ENCODE measurements around the gene KCNJ10. TPM values are rescaled to one million over a fixed set of nuclear protein-coding genes. Genes with fewer than 3 reads are reported as not detected.

KCNJ10 gene
- total RNA-seq, 1 experiment from 2014 or later, result 1.4 TPM

DNA sequence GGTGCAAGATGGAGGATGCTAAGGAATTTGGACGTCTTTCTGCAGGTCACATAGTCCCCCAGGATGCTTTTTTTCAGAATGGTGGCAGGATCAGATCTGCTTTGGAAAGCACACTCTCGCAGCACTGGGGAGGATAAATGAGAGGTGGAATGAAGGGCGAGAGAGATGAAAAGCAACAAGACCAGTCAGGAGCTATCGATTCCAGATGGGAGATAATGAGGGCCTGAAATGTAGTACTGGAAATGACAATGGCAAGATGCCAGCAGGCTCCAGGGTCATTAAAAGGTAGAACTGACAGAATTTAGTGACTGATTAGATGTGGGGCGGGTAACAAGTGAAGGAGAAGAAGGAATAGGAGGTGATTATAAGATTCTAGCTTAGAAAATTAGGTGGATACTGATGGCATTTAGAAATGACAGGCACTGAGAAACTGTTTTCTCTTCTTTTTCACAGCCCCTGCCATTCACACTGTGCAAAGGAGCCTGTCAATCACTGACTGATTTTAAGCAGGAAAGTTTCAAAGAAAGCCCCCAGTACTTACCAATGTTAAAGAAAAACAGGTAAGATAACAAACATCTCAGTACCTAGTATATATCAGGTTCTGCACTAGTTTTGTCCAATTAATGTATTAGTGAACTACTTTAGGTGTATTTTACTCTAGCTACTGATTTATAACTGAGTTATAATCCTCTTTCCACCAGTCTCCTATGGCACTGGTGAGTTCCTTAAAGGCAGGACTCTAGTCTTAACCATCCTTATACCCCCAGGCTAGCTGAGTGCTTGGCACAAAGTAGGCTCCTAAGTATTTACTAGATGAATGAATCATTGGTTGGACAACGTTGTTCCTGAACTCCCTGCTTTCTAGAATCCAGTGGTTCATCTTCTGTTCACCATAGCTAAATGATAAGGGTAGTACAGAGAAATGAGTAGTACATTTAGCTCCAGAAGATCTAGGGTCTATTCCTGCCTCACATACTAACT, 47.3 kb downstream of the KCNJ10 start (continued):
- TF ChIP-seq, protein P1, sequence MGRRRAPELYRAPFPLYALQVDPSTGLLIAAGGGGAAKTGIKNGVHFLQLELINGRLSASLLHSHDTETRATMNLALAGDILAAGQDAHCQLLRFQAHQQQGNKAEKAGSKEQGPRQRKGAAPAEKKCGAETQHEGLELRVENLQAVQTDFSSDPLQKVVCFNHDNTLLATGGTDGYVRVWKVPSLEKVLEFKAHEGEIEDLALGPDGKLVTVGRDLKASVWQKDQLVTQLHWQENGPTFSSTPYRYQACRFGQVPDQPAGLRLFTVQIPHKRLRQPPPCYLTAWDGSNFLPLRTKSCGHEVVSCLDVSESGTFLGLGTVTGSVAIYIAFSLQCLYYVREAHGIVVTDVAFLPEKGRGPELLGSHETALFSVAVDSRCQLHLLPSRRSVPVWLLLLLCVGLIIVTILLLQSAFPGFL (CRISPR knock-in tag; IDR thresholded peaks at IDR 0.05; ENCODE audit: borderline replicate concordance), result no peak
- TF ChIP-seq AFF4 (CRISPR knock-in tag; IDR thresholded peaks at IDR 0.05; ENCODE audit: borderline replicate concordance) (no peak), TEAD1 (CRISPR knock-in tag; IDR thresholded peaks at IDR 0.05) (no peak), ATF2 (CRISPR knock-in tag; IDR thresholded peaks at IDR 0.05; ENCODE audit: borderline replicate concordance, low read depth) (no peak)
- TF ChIP-seq, protein P2, sequence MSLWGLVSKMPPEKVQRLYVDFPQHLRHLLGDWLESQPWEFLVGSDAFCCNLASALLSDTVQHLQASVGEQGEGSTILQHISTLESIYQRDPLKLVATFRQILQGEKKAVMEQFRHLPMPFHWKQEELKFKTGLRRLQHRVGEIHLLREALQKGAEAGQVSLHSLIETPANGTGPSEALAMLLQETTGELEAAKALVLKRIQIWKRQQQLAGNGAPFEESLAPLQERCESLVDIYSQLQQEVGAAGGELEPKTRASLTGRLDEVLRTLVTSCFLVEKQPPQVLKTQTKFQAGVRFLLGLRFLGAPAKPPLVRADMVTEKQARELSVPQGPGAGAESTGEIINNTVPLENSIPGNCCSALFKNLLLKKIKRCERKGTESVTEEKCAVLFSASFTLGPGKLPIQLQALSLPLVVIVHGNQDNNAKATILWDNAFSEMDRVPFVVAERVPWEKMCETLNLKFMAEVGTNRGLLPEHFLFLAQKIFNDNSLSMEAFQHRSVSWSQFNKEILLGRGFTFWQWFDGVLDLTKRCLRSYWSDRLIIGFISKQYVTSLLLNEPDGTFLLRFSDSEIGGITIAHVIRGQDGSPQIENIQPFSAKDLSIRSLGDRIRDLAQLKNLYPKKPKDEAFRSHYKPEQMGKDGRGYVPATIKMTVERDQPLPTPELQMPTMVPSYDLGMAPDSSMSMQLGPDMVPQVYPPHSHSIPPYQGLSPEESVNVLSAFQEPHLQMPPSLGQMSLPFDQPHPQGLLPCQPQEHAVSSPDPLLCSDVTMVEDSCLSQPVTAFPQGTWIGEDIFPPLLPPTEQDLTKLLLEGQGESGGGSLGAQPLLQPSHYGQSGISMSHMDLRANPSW (CRISPR knock-in tag; conservative IDR thresholded peaks at IDR 0.05; ENCODE audit: low read depth), result no peak

GRCh38 chr1:160021376-160022074, 48.4 kb downstream of the KCNJ10 start:
- Mint-ChIP-seq H3K27me3 (ENCODE audit: low read depth) (peaks cover 10% of the 10 kb centered on the region), H3K4me1 (no peaks in the 10 kb centered on the region), H3K9me3 (no peaks in the 10 kb centered on the region), H3K4me3 (no peak overlapping the region), H3K36me3 (no peaks in the 10 kb centered on the region), H3K27ac (no peak overlapping the region)
- no peak for TF ChIP-seq ZMAT4 (CRISPR knock-in tag; IDR thresholded peaks at IDR 0.05)
- TF ChIP-seq ZNF317 (CRISPR knock-in tag; IDR thresholded peaks at IDR 0.05; ENCODE audit: borderline replicate concordance, low read depth), result no peak
- TF ChIP-seq RELA (CRISPR knock-in tag; IDR thresholded peaks at IDR 0.05; ENCODE audit: borderline replicate concordance), result no peak
- no peak for TF ChIP-seq CREM (CRISPR knock-in tag; IDR thresholded peaks at IDR 0.05)
- TF ChIP-seq NFATC4 (CRISPR knock-in tag; IDR thresholded peaks at IDR 0.05), result no peak
- no peak for TF ChIP-seq ZBTB21 (CRISPR knock-in tag; IDR thresholded peaks at IDR 0.05; ENCODE audit: borderline replicate concordance)
- CTCF ChIA-PET, result interaction anchor here (0.7 to 2.3 kb wide), 4 partner anchors 13 to 80 kb away, joined by 3 to 15 read pairs (median 4); no protein-coding TSS in a partner anchor
- POLR2A ChIA-PET, result no interaction called here
- ATAC-seq, result no peak
- no peak for DNase-seq (ENCODE audit: low spot score)

All from WTC11 (cell line).